Astrocyte (in vitro differentiated cells and primary cell): Measurements from ENCODE around the gene ANKH. TPM values are rescaled to one million over a fixed set of nuclear protein-coding genes. Genes with fewer than 3 reads are reported as not detected.

Experiments
- DNase-seq: peaks from one replicate; pipeline ENCODE4 v3.0.0-alpha.2; 2010; ENCODE audit warnings: low read depth
- FAIRE-seq: peaks from 2 replicates; lab custom pipeline; 2011; peaks lifted over from hg19 to GRCh38; lab: Jason Lieb, UNC
- H2AFZ ChIP-seq: 2 replicates; pipeline ENCODE4 v1.6.0; 2012; ENCODE audit warnings: low read depth, low read length, inconsistent platforms
- H3K27ac ChIP-seq: 2 replicates; pipeline ENCODE4 v1.5.1; 2011; ENCODE audit warnings: low read depth, low read length, inconsistent platforms
- H3K27me3 ChIP-seq: 2 replicates; pipeline ENCODE4 v1.6.0; 2011; ENCODE audit warnings: low read length, inconsistent platforms; ENCODE audit not compliant: insufficient read depth
- H3K36me3 ChIP-seq: 2 replicates; pipeline ENCODE4 v1.5.1; 2011; ENCODE audit warnings: low read length, inconsistent platforms; ENCODE audit not compliant: insufficient read depth
- H3K4me1 ChIP-seq: 2 replicates; pipeline ENCODE4 v1.5.1; 2011; ENCODE audit warnings: low read length, inconsistent platforms; ENCODE audit not compliant: insufficient read depth
- H3K4me2 ChIP-seq: 2 replicates; pipeline ENCODE4 v1.6.0; 2012; ENCODE audit warnings: low read length, inconsistent platforms
- H3K4me3 ChIP-seq: 2 replicates; pipeline ENCODE4 v1.5.1; 2011; ENCODE audit warnings: low read depth, mild to moderate bottlenecking, low read length, inconsistent platforms; ENCODE audit not compliant: insufficient read depth
- H3K79me2 ChIP-seq: 2 replicates; pipeline ENCODE4 v1.6.0; 2012; ENCODE audit warnings: mild to moderate bottlenecking, low read length, inconsistent platforms; ENCODE audit not compliant: insufficient read depth
- H3K9ac ChIP-seq: 2 replicates; pipeline ENCODE4 v1.6.0; 2012; ENCODE audit warnings: mild to moderate bottlenecking, low read length, inconsistent platforms
- H3K9me3 ChIP-seq: 2 replicates; pipeline ENCODE4 v1.5.1; 2012; ENCODE audit warnings: low read depth, mild to moderate bottlenecking, low read length, inconsistent platforms; ENCODE audit not compliant: insufficient read depth
- H4K20me1 ChIP-seq: 2 replicates; pipeline ENCODE4 v1.6.0; 2012; ENCODE audit warnings: low read length, inconsistent platforms; ENCODE audit not compliant: insufficient read depth
- H3K27ac Mint-ChIP-seq: one replicate; pipeline ENCODE4 v1.8.0; 2021; ENCODE audit warnings: mild to moderate bottlenecking, mixed read lengths; ENCODE audit not compliant: unreplicated experiment
- H3K27me3 Mint-ChIP-seq: one replicate; pipeline ENCODE4 v1.8.0; 2021; ENCODE audit warnings: low read depth, mixed read lengths; ENCODE audit not compliant: unreplicated experiment
- H3K36me3 Mint-ChIP-seq: one replicate; pipeline ENCODE4 v1.8.0; 2021; ENCODE audit warnings: low read depth, mixed read lengths; ENCODE audit not compliant: unreplicated experiment
- H3K4me1 Mint-ChIP-seq: one replicate; pipeline ENCODE4 v1.8.0; 2021; ENCODE audit warnings: low read depth, mixed read lengths; ENCODE audit not compliant: unreplicated experiment
- H3K4me3 Mint-ChIP-seq: one replicate; pipeline ENCODE4 v1.8.0; 2021; ENCODE audit warnings: mild to moderate bottlenecking, moderate library complexity, mixed read lengths; ENCODE audit not compliant: unreplicated experiment
- H3K9me3 Mint-ChIP-seq: one replicate; pipeline ENCODE4 v1.8.0; 2021; ENCODE audit warnings: mild to moderate bottlenecking, mixed read lengths; ENCODE audit not compliant: unreplicated experiment
- EZH2 ChIP-seq: IDR thresholded peaks from 2 replicates; pipeline ENCODE4 v1.6.1; 2012; ENCODE audit warnings: mild to moderate bottlenecking, low read length, inconsistent platforms; ENCODE audit not compliant: insufficient read depth
- total RNA-seq: library from RNA; stranded (reverse); gene quantifications from 2 replicates; pipeline ENCODE4 v1.2.1, GENCODE V29; 2021
- TF ChIP-seq, protein P1 (sequence below): IDR thresholded peaks from 2 replicates; pipeline ENCODE4 v1.5.1; 2011; ENCODE audit warnings: low read depth, mild to moderate bottlenecking, inconsistent platforms, low read length, moderate library complexity; ENCODE audit not compliant: insufficient read depth

The ANKH gene
- total RNA-seq, 1 donor from 2014 or later = 15.8 TPM

DNA sequence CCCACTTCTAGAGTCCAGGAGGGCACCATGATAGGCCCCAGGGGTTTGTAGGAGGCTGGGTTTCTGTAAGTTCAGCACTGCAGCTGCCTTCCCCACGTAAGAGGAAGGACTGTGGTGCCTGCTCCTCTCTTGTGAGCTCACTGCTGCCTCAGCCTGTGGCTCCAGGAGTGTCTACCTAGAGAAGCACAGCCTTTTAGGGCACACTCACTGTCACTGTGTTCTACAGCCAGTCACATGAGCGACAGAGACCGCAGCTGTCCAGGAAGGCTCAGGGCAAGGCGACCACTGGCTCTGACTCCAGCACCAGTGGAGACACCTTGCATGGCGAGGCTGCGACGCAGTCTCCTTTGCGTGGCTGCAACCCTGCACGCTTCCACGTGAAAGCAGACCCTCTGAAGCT is 134.3 kb downstream of the ANKH start:
- TF ChIP-seq, protein P1, sequence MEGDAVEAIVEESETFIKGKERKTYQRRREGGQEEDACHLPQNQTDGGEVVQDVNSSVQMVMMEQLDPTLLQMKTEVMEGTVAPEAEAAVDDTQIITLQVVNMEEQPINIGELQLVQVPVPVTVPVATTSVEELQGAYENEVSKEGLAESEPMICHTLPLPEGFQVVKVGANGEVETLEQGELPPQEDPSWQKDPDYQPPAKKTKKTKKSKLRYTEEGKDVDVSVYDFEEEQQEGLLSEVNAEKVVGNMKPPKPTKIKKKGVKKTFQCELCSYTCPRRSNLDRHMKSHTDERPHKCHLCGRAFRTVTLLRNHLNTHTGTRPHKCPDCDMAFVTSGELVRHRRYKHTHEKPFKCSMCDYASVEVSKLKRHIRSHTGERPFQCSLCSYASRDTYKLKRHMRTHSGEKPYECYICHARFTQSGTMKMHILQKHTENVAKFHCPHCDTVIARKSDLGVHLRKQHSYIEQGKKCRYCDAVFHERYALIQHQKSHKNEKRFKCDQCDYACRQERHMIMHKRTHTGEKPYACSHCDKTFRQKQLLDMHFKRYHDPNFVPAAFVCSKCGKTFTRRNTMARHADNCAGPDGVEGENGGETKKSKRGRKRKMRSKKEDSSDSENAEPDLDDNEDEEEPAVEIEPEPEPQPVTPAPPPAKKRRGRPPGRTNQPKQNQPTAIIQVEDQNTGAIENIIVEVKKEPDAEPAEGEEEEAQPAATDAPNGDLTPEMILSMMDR = no peak
- TF ChIP-seq EZH2 = no peak
- DNase-seq (no peak), FAIRE-seq (no peak)
- no peak overlapping the region for H3K27ac ChIP-seq
- Mint-ChIP-seq H3K9me3 (peaks cover 4% of the 10 kb centered on the region), H3K27me3 (peaks cover 5% of the 10 kb centered on the region), H3K36me3 (peaks cover 12% of the 10 kb centered on the region), H3K4me1 (peaks cover 6% of the 10 kb centered on the region), H3K4me3 (no peak overlapping the region), H3K27ac (no peak overlapping the region)
- no peak overlapping the region for H3K4me3 ChIP-seq
- peaks cover 12% of the 10 kb centered on the region for H3K4me1 ChIP-seq
- no peaks in the 10 kb centered on the region for H3K79me2 ChIP-seq
- peaks cover 4% of the 10 kb centered on the region for H3K36me3 ChIP-seq
- no peaks in the 10 kb centered on the region for H3K9me3 ChIP-seq
- no peaks in the 10 kb centered on the region for H4K20me1 ChIP-seq
- no peak overlapping the region for H3K9ac ChIP-seq
- H2AFZ ChIP-seq = no peak overlapping the region
- H3K4me2 ChIP-seq = no peak overlapping the region
- H3K27me3 ChIP-seq = no peaks in the 10 kb centered on the region

DNA sequence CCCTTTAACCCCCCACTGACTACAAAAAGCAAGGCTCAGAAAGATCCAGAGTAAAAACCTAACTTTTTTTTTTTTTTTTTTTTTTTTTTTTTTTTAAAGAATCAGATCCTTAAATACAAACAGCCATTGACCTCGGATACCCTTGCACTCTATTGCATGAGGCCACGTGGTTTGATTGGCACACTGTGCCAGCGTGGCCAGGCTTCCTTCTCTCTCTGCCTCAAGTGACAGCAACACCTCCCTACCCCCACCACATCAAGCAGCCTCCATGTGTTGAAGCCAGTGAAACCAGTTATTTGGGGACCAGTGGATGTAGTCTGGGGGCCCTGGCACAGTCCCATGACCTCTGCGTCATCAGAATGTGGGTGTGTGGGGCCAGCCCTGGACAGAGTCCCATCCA is 135.6 kb downstream of the ANKH start:
- Histone ChIP-seq H3K4me1 (peaks cover 12% of the 10 kb centered on the region), H3K4me3 (no peak overlapping the region), H3K9ac (no peak overlapping the region), H3K4me2 (no peak overlapping the region), H2AFZ (no peak overlapping the region), H4K20me1 (no peaks in the 10 kb centered on the region), H3K79me2 (no peaks in the 10 kb centered on the region), H3K9me3 (no peaks in the 10 kb centered on the region), H3K27me3 (no peaks in the 10 kb centered on the region), H3K36me3 (no peaks in the 10 kb centered on the region), H3K27ac (no peak overlapping the region)
- DNase-seq = no peak
- no peak overlapping the region for H3K27ac Mint-ChIP-seq
- H3K36me3 Mint-ChIP-seq = peaks cover 11% of the 10 kb centered on the region
- H3K27me3 Mint-ChIP-seq = peaks cover 8% of the 10 kb centered on the region
- H3K4me1 Mint-ChIP-seq = peaks cover 6% of the 10 kb centered on the region
- TF ChIP-seq, protein P1 = no peak
- no peak for TF ChIP-seq EZH2
- FAIRE-seq = no peak
- peaks cover 4% of the 10 kb centered on the region for H3K9me3 Mint-ChIP-seq
- no peak overlapping the region for H3K4me3 Mint-ChIP-seq

DNA sequence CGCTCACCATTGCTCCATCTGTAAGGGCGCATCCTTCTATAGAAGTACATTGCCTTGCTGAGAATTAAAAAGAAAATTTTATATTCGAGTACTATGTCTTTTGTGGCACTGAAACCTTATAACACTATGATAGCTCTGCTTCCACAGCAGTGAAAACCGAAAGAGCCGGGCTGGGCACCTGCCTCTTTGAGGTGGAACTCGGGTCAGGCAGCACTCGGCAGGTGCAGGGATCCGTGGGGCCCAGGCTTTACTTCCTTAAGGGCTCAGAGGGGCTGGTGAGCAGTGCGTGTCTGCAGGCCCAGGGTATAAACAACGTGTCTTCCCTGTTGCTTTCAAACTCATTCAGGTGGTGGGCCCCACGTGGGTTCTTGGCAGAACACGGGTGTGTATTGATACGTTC is 137.2 kb downstream of the ANKH start:
- Histone ChIP-seq H3K79me2 (no peaks in the 10 kb centered on the region), H3K4me1 (peaks cover 1% of the 10 kb centered on the region), H3K27me3 (no peaks in the 10 kb centered on the region), H3K27ac (no peak overlapping the region), H3K9me3 (no peaks in the 10 kb centered on the region), H3K4me2 (no peak overlapping the region), H3K4me3 (no peak overlapping the region), H4K20me1 (no peaks in the 10 kb centered on the region), H3K36me3 (no peaks in the 10 kb centered on the region), H2AFZ (no peak overlapping the region), H3K9ac (no peak overlapping the region)
- DNase-seq (no peak), FAIRE-seq (no peak)
- peaks cover 4% of the 10 kb centered on the region for H3K9me3 Mint-ChIP-seq
- peaks cover 3% of the 10 kb centered on the region for H3K4me1 Mint-ChIP-seq
- TF ChIP-seq EZH2 = no peak
- TF ChIP-seq, protein P1 = no peak
- H3K4me3 Mint-ChIP-seq = no peak overlapping the region
- peaks cover 8% of the 10 kb centered on the region for H3K27me3 Mint-ChIP-seq
- H3K27ac Mint-ChIP-seq = no peak overlapping the region
- H3K36me3 Mint-ChIP-seq = peaks cover 11% of the 10 kb centered on the region
